Stomach (tissue), 9 donors: Measurements from ENCODE around the gene LSM12. TPM values are rescaled to one million over a fixed set of nuclear protein-coding genes. Genes with fewer than 3 reads are reported as not detected.
"Not testable (repeated sequence)": the region's sequence is repeated elsewhere in the genome, so short reads cannot be mapped to it uniquely, and the experiment has no call there.

Source experiments
- DNase-seq, 2 donors: peaks; one replicate each; pipeline versions ENCODE4 v3.0.0 to v3.0.0-alpha.2; 2013 to 2019
- H3K27ac ChIP-seq, 5 donors: fragments of 200-600 bp in 4 of 5; sonication (generic) in 4 of 5; one replicate each; pipeline ENCODE4 v1.5.1; 2013 to 2019; ENCODE audit warnings: mild to moderate bottlenecking in 1 of 5, moderate library complexity in 1 of 5
- H3K27me3 ChIP-seq, 3 donors: fragments of 200-600 bp; sonication (generic); one replicate each; pipeline ENCODE4 v1.5.1; 2017 to 2019; ENCODE audit warnings: mixed run types in 1 of 3
- H3K36me3 ChIP-seq, 4 donors: fragments of 200-600 bp; sonication (generic); 1 replicate in 3 of 4; 2 replicates in 1 of 4; pipeline ENCODE4 v1.5.1; 2016 to 2019
- H3K4me1 ChIP-seq, 4 donors: fragments of 200-600 bp; sonication (generic); one replicate each; pipeline ENCODE4 v1.5.1; 2016 to 2019
- H3K4me3 ChIP-seq, 4 donors: fragments of 200-600 bp; sonication (generic) in 3 of 4; one replicate each; pipeline ENCODE4 v1.5.1; 2016 to 2019; ENCODE audit warnings: mild to moderate bottlenecking in 1 of 4
- H3K9me3 ChIP-seq, 4 donors: fragments of 200-600 bp; sonication (generic); one replicate each; pipeline ENCODE4 v1.5.1; 2016 to 2019
- CTCF ChIP-seq, 7 experiments: fragments of 450-650 bp in 4 of 7; fragments of 200-600 bp in 3 of 7; sonication (generic) in 3 of 7; IDR thresholded peaks; one replicate each; pipeline ENCODE4 v1.5.1; 2016 to 2019; ENCODE audit warnings: antibody characterized with exemption in 7 of 7, control low read depth in 2 of 7, mild to moderate bottlenecking in 1 of 7
- EP300 ChIP-seq: sonication (generic); formaldehyde crosslinking; IDR thresholded peaks from one replicate; pipeline ENCODE4 v1.6.1; 2017; ENCODE audit warnings: antibody characterized with exemption
- POLR2A ChIP-seq, 4 donors: fragments of 450-650 bp; IDR thresholded peaks; one replicate each; pipeline ENCODE4 v1.6.1; 2016; ENCODE audit warnings: antibody characterized with exemption in 4 of 4, control low read depth in 2 of 4, mild to moderate bottlenecking in 1 of 4, moderate library complexity in 1 of 4
- POLR2AphosphoS5 ChIP-seq, 3 donors: sonication (generic); formaldehyde crosslinking; IDR thresholded peaks; one replicate each; pipeline ENCODE4 v1.6.1; 2016; ENCODE audit warnings: antibody characterized with exemption in 3 of 3
- WGBS, 5 donors: extraction: QIAGEN DNeasy Blood & Tissue Kit in 3 of 5; methylation state at CpG; one replicate each; pipeline versions ENCODE4 v1.1.5 to v1.1.7; 2013 to 2018; 5-methylcytosine and 5-hydroxymethylcytosine counted together
- intact Hi-C: fragments of 100-400 bp; cut with DNase I; formaldehyde crosslinking; loops from one replicate; pipeline ENCODE4 v1.15.1; 2023; ENCODE audit warnings: low total_unique reads
- polyA plus RNA-seq, 3 donors: library from polyadenylated mRNA; stranded (reverse); fragments of 200-250 nt; gene quantifications; one replicate each; pipeline ENCODE4 v1.2.3, GENCODE V29; 2013
- total RNA-seq, 5 donors: library from RNA; depleted of rRNA; stranded (reverse); fragments of >200 nt; gene quantifications; one replicate each; pipeline versions ENCODE4 v1.1.0 to v1.2.3, GENCODE V29; 2014 to 2016
- donor health status: healthy with polysubstance abuse.
- donor health status: Bipolar disorder and iron deficiency.
- donor health status: healthy.

LSM12 gene
- total and polyA plus RNA-seq, 8 donors = 19.8 to 34.5 (median 30.2) TPM

- Histone ChIP-seq H3K27me3 (no peaks in the 10 kb centered on the region), H3K27ac (no peak overlapping the region), H3K4me3 (no peak overlapping the region), H3K4me1 (peaks cover 0 to 10% (median 0%) of the 10 kb centered on the region in 4 donors), H3K9me3 (no peaks in the 10 kb centered on the region), H3K36me3 (peaks cover 0 to 33% (median 27%) of the 10 kb centered on the region in 4 donors)
- TF ChIP-seq POLR2AphosphoS5 (IDR thresholded peaks at IDR 0.05) (no peak), POLR2A (IDR thresholded peaks at IDR 0.05) (no peak), EP300 (no peak), CTCF (IDR thresholded peaks at IDR 0.05) (no peak)
- no peak for DNase-seq
- intact Hi-C loops = no loop called here
- WGBS, 5 donors = 87 to 97% (median 90%) methylated on average over 2 of the region's 2 CpGs
Observed at GRCh38 chr17:44022246-44022645, 44.2 kb downstream of the LSM12 start.

- intact Hi-C loops, H3K27ac ChIP-seq, H3K9me3 ChIP-seq, H3K4me3 ChIP-seq, DNase-seq, H3K27me3 ChIP-seq: not testable (repeated sequence)
- Histone ChIP-seq H3K36me3 (peaks cover 0 to 33% (median 27%) of the 10 kb centered on the region in 4 donors), H3K4me1 (peaks cover 0 to 10% (median 0%) of the 10 kb centered on the region in 4 donors)
- 89 to 94% (median 92%) methylated on average over 7 of the region's 7 CpGs for WGBS, 5 donors
Observed at GRCh38 chr17:44021227-44021626, 45.2 kb downstream of the LSM12 start.

- TF ChIP-seq POLR2A (IDR thresholded peaks at IDR 0.05) (no peak), POLR2AphosphoS5 (IDR thresholded peaks at IDR 0.05) (peak; percentile 67 to 96 (median 73)), CTCF (IDR thresholded peaks at IDR 0.05) (peak in 1 of 7 experiments; percentile 30), EP300 (no peak)
- peaks cover 17 to 34% (median 21%) of the 10 kb centered on the region in 4 donors for H3K4me1 ChIP-seq
- peak within 1 kb of the TSS; percentile 40 to 83 (median 81) for H3K27ac ChIP-seq
- H3K27me3 ChIP-seq = no peaks in the 10 kb centered on the region
- peaks cover 4 to 26% (median 21%) of the 10 kb centered on the region in 4 donors for H3K36me3 ChIP-seq
- peak; percentile 92 to 97 for DNase-seq
- peak within 1 kb of the TSS; percentile 70 to 97 (median 92) for H3K4me3 ChIP-seq
- H3K9me3 ChIP-seq = no peaks in the 10 kb centered on the region
- WGBS, 5 donors = 0 to 2% (median 0%) methylated on average over 23 to 43 of the region's 43 CpGs
- intact Hi-C loops = no loop called here
Observed at GRCh38 chr17:44014437-44015172, 51.9 kb downstream of the LSM12 start, which contains the start of gene TMEM101. TSS of gene TMEM101 (minus strand) at chr17:44014963. CDS start at chr17:44014952, 11 bp downstream.

- no peaks in the 10 kb centered on the region for H3K9me3 ChIP-seq
- TF ChIP-seq POLR2A (IDR thresholded peaks at IDR 0.05) (no peak), CTCF (IDR thresholded peaks at IDR 0.05) (no peak), EP300 (no peak), POLR2AphosphoS5 (IDR thresholded peaks at IDR 0.05) (no peak)
- H3K36me3 ChIP-seq = peaks cover 4 to 31% (median 23%) of the 10 kb centered on the region in 4 donors
- no peaks in the 10 kb centered on the region for H3K27me3 ChIP-seq
- intact Hi-C loops = no loop called here
- WGBS, 5 donors = 6 to 34% (median 9%) methylated on average over 2 to 12 of the region's 12 CpGs
- H3K4me3 ChIP-seq = peak overlapping the region; percentile 70 to 97 (median 92)
- peak overlapping the region in 4 of 5 donors; percentile 80 to 83 (median 82) for H3K27ac ChIP-seq
- DNase-seq = no peak
- H3K4me1 ChIP-seq = peaks cover 17 to 34% (median 21%) of the 10 kb centered on the region in 4 donors
Observed at GRCh38 chr17:44014133-44014436, 52.4 kb downstream of the LSM12 start.

- Histone ChIP-seq H3K4me1 (peaks cover 19 to 40% (median 27%) of the 10 kb centered on the region in 4 donors), H3K4me3 (no peak overlapping the region), H3K27me3 (no peaks in the 10 kb centered on the region), H3K27ac (no peak overlapping the region), H3K36me3 (peaks cover 4 to 32% (median 24%) of the 10 kb centered on the region in 4 donors), H3K9me3 (no peaks in the 10 kb centered on the region)
- 92 to 96% (median 93%) methylated on average over 3 to 14 of the region's 14 CpGs for WGBS, 5 donors
- no peak for TF ChIP-seq CTCF (IDR thresholded peaks at IDR 0.05)
- TF ChIP-seq EP300 = no peak
- no peak for TF ChIP-seq POLR2AphosphoS5 (IDR thresholded peaks at IDR 0.05)
- TF ChIP-seq POLR2A (IDR thresholded peaks at IDR 0.05) = no peak
- intact Hi-C loops = no loop called here
- no peak for DNase-seq
Observed at GRCh38 chr17:44012874-44013273, 53.6 kb downstream of the LSM12 start.
